ENCODE measurements around the gene TPD52L2.

DNA sequence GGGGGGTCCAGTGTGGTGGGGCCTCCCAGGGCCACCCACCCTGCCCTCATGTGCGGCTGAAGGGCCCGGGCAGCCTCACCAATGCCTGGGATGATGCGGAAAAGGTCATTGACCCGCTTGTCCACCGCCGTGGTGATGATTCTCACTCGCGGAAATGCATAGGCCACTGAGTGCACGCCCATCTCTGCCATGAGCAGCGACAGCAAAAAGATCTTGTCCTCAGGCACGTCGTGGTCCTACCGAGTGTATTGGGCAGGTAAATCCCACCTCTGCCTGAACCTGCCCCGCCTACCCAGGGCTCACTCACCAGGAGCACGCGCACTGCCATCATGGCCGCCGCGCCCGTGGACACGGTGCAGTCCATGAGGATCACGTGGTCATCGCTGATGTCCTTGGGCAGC lies 75.0 kb downstream of the TPD52L2 start:
- TF ChIP-seq CTCF (IDR thresholded peaks at IDR 0.05) = no peak
- no peak for TF ChIP-seq ZFX (IDR thresholded peaks at IDR 0.05; ENCODE audit: borderline replicate concordance)
